Stimulated activated naive CD8-positive, alpha-beta T cell treated with anti-CD3 and anti-CD28 coated beads, Interleukin-15, Interleukin-2, amounts not matched to agents 100 ng/mL and 50 ng/mL, for 24 hours (primary cell): ENCODE measurements around the gene ALPK3.

ENCODE experiments used
- H3K27ac Mint-ChIP-seq: one replicate; pipeline ENCODE4 v1.8.0; 2021; ENCODE audit warnings: mild to moderate bottlenecking, mixed read lengths
- H3K27me3 Mint-ChIP-seq: one replicate; pipeline ENCODE4 v1.8.0; 2021; ENCODE audit warnings: mixed read lengths
- H3K36me3 Mint-ChIP-seq: one replicate; pipeline ENCODE4 v1.8.0; 2021; ENCODE audit warnings: low read depth, mixed read lengths
- H3K4me1 Mint-ChIP-seq: one replicate; pipeline ENCODE4 v1.8.0; 2021; ENCODE audit warnings: low read depth, mixed read lengths
- H3K4me3 Mint-ChIP-seq: one replicate; pipeline ENCODE4 v1.8.0; 2021; ENCODE audit warnings: mild to moderate bottlenecking, mixed read lengths
- H3K9me3 Mint-ChIP-seq: one replicate; pipeline ENCODE4 v1.8.0; 2021; ENCODE audit warnings: mixed read lengths

Gene ALPK3

DNA sequence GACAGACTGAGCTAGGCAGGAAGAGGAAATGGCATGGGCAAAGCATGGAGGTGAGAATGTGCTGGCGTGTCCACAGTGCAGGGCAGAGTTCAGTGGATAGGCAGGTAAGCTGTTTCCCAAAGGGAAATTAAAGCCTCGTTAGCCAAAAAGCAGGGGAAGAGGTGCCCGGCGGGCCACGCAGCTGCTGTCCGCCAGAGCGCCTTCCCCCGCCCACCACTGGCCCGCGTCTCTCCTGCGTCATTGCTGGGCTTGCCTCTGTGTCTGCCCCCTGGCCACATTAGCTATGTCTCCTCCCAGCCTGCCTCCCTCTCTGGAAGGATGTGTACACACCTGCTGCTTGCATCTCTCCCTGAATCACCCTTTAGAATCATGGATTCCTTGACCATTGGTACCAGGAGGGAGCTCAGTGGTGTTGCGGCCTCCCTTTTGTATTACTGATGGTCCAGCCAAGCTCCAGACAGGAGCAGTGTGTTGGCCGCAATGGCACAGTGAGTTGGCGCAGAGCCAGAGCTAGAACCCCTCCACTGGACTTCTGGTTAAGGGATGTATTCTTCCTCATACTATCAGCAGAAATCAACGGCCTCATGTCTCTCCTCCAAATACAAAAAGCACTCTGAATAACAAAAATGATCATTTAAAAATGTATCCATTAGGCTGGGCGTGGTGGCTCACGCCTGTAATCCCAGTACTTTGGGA lies 93.9 kb downstream of the ALPK3 start:
- Mint-ChIP-seq H3K36me3 (no peaks in the 10 kb centered on the region), H3K4me1 (peaks cover 16% of the 10 kb centered on the region), H3K4me3 (no peak overlapping the region), H3K27me3 (no peaks in the 10 kb centered on the region), H3K27ac (no peak overlapping the region), H3K9me3 (no peaks in the 10 kb centered on the region)

GRCh38 chr15:84911879-84912660 lies 94.9 kb downstream of the ALPK3 start:
- Mint-ChIP-seq H3K4me1 (peaks cover 16% of the 10 kb centered on the region), H3K9me3 (no peaks in the 10 kb centered on the region), H3K27ac (no peak overlapping the region), H3K36me3 (no peaks in the 10 kb centered on the region), H3K27me3 (no peaks in the 10 kb centered on the region), H3K4me3 (no peak overlapping the region)

DNA sequence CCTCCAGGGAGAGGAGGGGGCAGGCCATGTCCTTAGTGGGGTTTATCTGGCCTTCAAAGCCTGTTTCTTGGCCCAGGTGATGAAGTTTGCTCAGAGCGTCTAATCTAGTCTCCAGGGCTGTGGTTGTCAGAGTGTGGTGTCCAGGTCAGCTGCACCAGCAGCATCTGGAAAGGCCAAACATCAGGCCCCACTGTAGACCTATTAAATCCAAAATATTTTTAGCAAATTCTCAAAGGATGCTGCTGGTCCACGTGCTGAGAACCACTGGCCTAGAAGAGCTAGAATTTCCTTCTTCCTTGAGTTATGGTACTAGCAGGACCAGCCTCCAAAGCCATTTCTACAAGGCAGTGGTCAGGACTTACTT lies 96.2 kb downstream of the ALPK3 start:
- Mint-ChIP-seq H3K36me3 (no peaks in the 10 kb centered on the region), H3K27ac (no peak overlapping the region), H3K4me1 (peaks cover 16% of the 10 kb centered on the region), H3K4me3 (no peak overlapping the region), H3K9me3 (no peaks in the 10 kb centered on the region), H3K27me3 (no peaks in the 10 kb centered on the region)

- Mint-ChIP-seq H3K27ac (no peak overlapping the region), H3K4me1 (peaks cover 16% of the 10 kb centered on the region), H3K4me3 (no peak overlapping the region), H3K9me3 (no peaks in the 10 kb centered on the region), H3K27me3 (no peaks in the 10 kb centered on the region), H3K36me3 (no peaks in the 10 kb centered on the region)
These were observed 97.2 kb downstream of the ALPK3 start for GRCh38 chr15:84914351-84914750.

- Mint-ChIP-seq H3K4me3 (peak overlapping the region; percentile 42), H3K4me1 (peaks cover 16% of the 10 kb centered on the region), H3K27me3 (no peaks in the 10 kb centered on the region), H3K9me3 (no peaks in the 10 kb centered on the region), H3K36me3 (no peaks in the 10 kb centered on the region), H3K27ac (peak overlapping the region; percentile 76)
These were observed 97.9 kb downstream of the ALPK3 start for GRCh38 chr15:84914909-84915605.

- no peaks in the 10 kb centered on the region for H3K9me3 Mint-ChIP-seq
- no peak overlapping the region for H3K4me3 Mint-ChIP-seq
- H3K27me3 Mint-ChIP-seq = no peaks in the 10 kb centered on the region
- H3K36me3 Mint-ChIP-seq = no peaks in the 10 kb centered on the region
- no peak overlapping the region for H3K27ac Mint-ChIP-seq
- peaks cover 16% of the 10 kb centered on the region for H3K4me1 Mint-ChIP-seq
These were observed 98.4 kb downstream of the ALPK3 start for GRCh38 chr15:84915606-84915958.

DNA sequence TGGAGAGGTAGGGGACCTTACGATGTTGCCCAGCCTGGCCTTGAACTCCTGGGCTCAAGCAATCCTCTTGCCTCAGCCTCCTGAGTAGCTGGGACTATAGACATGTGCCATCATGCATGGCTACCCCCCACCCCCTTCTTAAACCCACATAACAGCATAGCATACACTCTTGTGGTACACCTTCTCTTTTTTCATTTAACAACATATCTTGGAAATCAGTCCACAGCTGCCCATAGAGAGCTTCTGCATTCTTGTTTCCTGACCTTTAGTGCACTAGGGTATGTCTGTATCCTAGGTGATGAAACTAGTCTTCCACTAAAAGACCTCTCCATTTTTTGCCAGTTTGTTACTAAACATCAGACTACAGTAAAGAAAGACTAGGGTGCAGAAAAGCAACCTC lies 100.3 kb downstream of the ALPK3 start:
- Mint-ChIP-seq H3K4me3 (no peak overlapping the region), H3K27ac (no peak overlapping the region), H3K4me1 (peaks cover 13% of the 10 kb centered on the region), H3K9me3 (no peaks in the 10 kb centered on the region), H3K27me3 (no peaks in the 10 kb centered on the region), H3K36me3 (no peaks in the 10 kb centered on the region)

- Mint-ChIP-seq H3K36me3 (no peaks in the 10 kb centered on the region), H3K4me3 (no peak overlapping the region), H3K27ac (no peak overlapping the region), H3K27me3 (no peaks in the 10 kb centered on the region), H3K9me3 (no peaks in the 10 kb centered on the region), H3K4me1 (peaks cover 12% of the 10 kb centered on the region)
These were observed 102.0 kb downstream of the ALPK3 start for GRCh38 chr15:84919106-84919667.

- no peaks in the 10 kb centered on the region for H3K9me3 Mint-ChIP-seq
- H3K27ac Mint-ChIP-seq = no peak overlapping the region
- H3K27me3 Mint-ChIP-seq = no peaks in the 10 kb centered on the region
- no peak overlapping the region for H3K4me3 Mint-ChIP-seq
- H3K36me3 Mint-ChIP-seq = no peaks in the 10 kb centered on the region
- no peaks in the 10 kb centered on the region for H3K4me1 Mint-ChIP-seq
These were observed 104.0 kb downstream of the ALPK3 start for GRCh38 chr15:84921121-84921520.

GRCh38 chr15:84922530-84922929 lies 105.4 kb downstream of the ALPK3 start:
- no peaks in the 10 kb centered on the region for H3K4me1 Mint-ChIP-seq
- no peak overlapping the region for H3K27ac Mint-ChIP-seq
- no peak overlapping the region for H3K4me3 Mint-ChIP-seq
- H3K9me3 Mint-ChIP-seq = no peaks in the 10 kb centered on the region
- H3K36me3 Mint-ChIP-seq = no peaks in the 10 kb centered on the region
- no peaks in the 10 kb centered on the region for H3K27me3 Mint-ChIP-seq
